Adipocyte (in vitro differentiated cells): ENCODE results near the gene ATP6AP2.

Experiments used
- DNase-seq: peaks from one replicate; pipeline ENCODE4 v3.0.0-alpha.2; 2015; ENCODE audit warnings: low read depth
- H3K27me3 ChIP-seq: replicated peaks from 2 replicates; pipeline ENCODE4 v1.7.0; 2013; ENCODE audit warnings: mild to moderate bottlenecking, low read length, moderate library complexity; ENCODE audit not compliant: control insufficient read depth, insufficient read depth
- H3K36me3 ChIP-seq: 2 replicates; pipeline ENCODE4 v1.7.0; 2013; ENCODE audit warnings: low read length, mild to moderate bottlenecking, moderate library complexity; ENCODE audit not compliant: control insufficient read depth, insufficient read depth, severe bottlenecking
- H3K4me1 ChIP-seq: 2 replicates; pipeline ENCODE4 v1.7.0; 2013; ENCODE audit warnings: mild to moderate bottlenecking, low read length, moderate library complexity; ENCODE audit not compliant: control insufficient read depth, insufficient read depth
- H3K4me3 ChIP-seq: 2 replicates; pipeline ENCODE4 v1.7.0; 2013; ENCODE audit warnings: mild to moderate bottlenecking, low read length, moderate library complexity
- H3K9ac ChIP-seq: 2 replicates; pipeline ENCODE4 v1.7.0; 2013; ENCODE audit warnings: mild to moderate bottlenecking, low read length, moderate library complexity
- H3K9me3 ChIP-seq: 2 replicates; pipeline ENCODE4 v1.7.0; 2013; ENCODE audit warnings: mild to moderate bottlenecking, low read length, moderate library complexity; ENCODE audit not compliant: control insufficient read depth

ATP6AP2 gene

GRCh38 chrX:40646489-40647306 lies 65.9 kb downstream of the ATP6AP2 start:
- H3K9me3 ChIP-seq: no peaks in the 10 kb centered on the region
- peak overlapping the region; percentile 87 for H3K9ac ChIP-seq
- peaks cover 7% of the 10 kb centered on the region for H3K27me3 ChIP-seq
- H3K4me3 ChIP-seq: peak overlapping the region; percentile 88
- DNase-seq: peak; percentile 50
- peaks cover 26% of the 10 kb centered on the region for H3K4me1 ChIP-seq
- no peaks in the 10 kb centered on the region for H3K36me3 ChIP-seq

DNA sequence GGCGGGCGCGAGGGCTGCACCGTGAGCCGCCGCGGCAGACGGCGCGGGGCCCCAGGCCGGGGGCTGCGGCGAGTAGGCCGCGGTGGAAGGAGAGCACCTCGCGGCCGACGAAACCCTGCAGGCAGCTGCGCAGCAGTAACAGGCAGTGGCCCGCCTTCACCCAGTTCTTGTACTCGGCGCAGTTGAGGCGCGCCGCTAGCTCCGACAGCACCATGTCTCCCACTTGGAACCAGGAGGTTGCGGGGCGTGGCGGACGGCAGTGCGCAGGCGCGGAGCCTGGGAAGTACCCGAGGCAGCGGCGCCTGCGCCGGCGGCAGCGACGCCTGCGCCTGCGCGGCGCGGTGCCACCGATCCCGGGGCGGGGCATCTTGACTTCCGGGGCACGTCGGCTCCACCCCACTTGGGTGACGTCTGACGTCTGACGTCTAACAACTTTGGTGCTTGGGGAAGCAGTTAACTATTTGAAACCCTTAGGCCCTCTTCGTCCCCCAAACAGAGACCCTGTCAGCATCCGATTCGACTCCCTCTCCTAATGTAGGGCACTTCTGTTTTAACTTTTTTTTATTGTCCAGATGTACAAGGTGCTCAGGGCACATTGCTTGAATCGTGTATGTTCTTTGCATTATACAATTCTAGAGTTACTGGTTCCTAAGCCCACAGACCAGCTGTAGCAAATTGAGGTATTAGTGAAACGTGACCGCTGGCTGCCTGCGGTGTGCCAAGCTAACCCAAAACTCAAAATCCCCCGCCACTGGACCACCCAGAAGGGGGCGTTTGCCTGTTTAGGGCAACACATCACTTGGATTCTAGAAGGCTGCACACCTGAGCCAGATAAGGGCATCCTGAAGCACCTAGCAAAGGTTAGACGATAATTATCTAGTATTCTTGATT lies 66.8 kb downstream of the ATP6AP2 start, which contains the start of gene CXorf38:
Gene CXorf38, minus strand, starts transcription at position 255 of the 891 bp plus-strand sequence. Its CDS starts 41 bp downstream, at position 214.
- H3K27me3 ChIP-seq: peaks cover 7% of the 10 kb centered on the region
- peak; percentile 88 for DNase-seq
- peak within 1 kb of the TSS; percentile 88 for H3K4me3 ChIP-seq
- H3K36me3 ChIP-seq: peaks cover 1% of the 10 kb centered on the region
- no peaks in the 10 kb centered on the region for H3K9me3 ChIP-seq
- peaks cover 23% of the 10 kb centered on the region for H3K4me1 ChIP-seq
- H3K9ac ChIP-seq: peak within 1 kb of the TSS; percentile 87

DNA sequence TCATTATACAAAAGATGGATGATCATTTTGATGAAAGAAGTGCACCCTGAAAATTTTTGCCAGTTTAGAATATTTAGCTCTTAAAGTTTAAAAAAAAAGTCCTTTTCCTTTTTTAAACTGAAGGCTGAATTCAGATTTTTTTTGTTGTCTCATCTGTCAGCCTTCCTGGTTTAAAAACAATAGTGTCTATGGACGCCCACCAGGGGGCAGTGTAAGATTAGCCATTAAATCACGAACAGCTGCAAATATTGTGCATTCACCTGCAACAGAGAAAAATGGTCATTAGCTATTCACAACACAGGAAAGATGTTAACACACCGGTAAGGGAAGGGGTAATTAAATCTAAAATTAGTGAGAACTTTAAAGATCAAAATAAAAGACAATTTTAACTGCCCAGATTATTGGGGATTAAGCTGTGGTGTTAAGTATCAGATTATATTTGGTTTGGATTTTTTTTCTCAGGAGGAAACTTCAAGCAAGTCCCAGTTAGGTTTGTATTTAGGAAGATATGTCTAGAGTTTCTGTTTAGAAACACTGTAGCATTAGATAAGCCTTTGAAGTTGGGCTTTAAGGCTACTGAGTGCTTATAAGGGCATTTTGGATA lies 71.0 kb downstream of the ATP6AP2 start:
- H3K4me3 ChIP-seq: no peak overlapping the region
- no peaks in the 10 kb centered on the region for H3K9me3 ChIP-seq
- H3K4me1 ChIP-seq: peaks cover 4% of the 10 kb centered on the region
- peaks cover 23% of the 10 kb centered on the region for H3K36me3 ChIP-seq
- H3K9ac ChIP-seq: no peak overlapping the region
- peak; percentile 89 for DNase-seq
- peaks cover 7% of the 10 kb centered on the region for H3K27me3 ChIP-seq

GRCh38 chrX:40652664-40653063 lies 71.9 kb downstream of the ATP6AP2 start:
- H3K9me3 ChIP-seq: no peaks in the 10 kb centered on the region
- peaks cover 3% of the 10 kb centered on the region for H3K4me1 ChIP-seq
- peaks cover 7% of the 10 kb centered on the region for H3K27me3 ChIP-seq
- no peak overlapping the region for H3K9ac ChIP-seq
- DNase-seq: no peak
- peaks cover 23% of the 10 kb centered on the region for H3K36me3 ChIP-seq
- H3K4me3 ChIP-seq: no peak overlapping the region

GRCh38 chrX:40653535-40653934 lies 72.8 kb downstream of the ATP6AP2 start:
- no peaks in the 10 kb centered on the region for H3K4me1 ChIP-seq
- peaks cover 27% of the 10 kb centered on the region for H3K36me3 ChIP-seq
- DNase-seq: no peak
- peaks cover 7% of the 10 kb centered on the region for H3K27me3 ChIP-seq
- H3K9me3 ChIP-seq: no peaks in the 10 kb centered on the region
- H3K9ac ChIP-seq: no peak overlapping the region
- H3K4me3 ChIP-seq: no peak overlapping the region
